K562 (cell line): Measurements from ENCODE around the gene SPOCK3. TPM values are rescaled to one million over a fixed set of nuclear protein-coding genes. Genes with fewer than 3 reads are reported as not detected.

ENCODE experiments used
- ATAC-seq: fragments of 200-7000 bp; cut with Tn5 transposase; 3 replicates; pipeline ENCODE4 v1.9.1; 2020; ENCODE audit warnings: moderate library complexity
- BruUV-seq: library from RNA; stranded (reverse); fragments of 400-500 nt; replicated peaks from 2 replicates; lab custom pipeline; 2021; lab: Mats Ljungman, UMichigan
- CTCF ChIA-PET: fragments of 300-600 bp; formaldehyde crosslinking; extraction: SDS; loops from one replicate; lab custom pipeline; 2021; ENCODE audit warnings: low intra/inter-chr PET ratio; lab: Yijun Ruan, JAX
- POLR2A ChIA-PET: fragments of 300-600, 350-650 bp; sonication (Branson Sonifier 250); formaldehyde crosslinking; extraction: SDS; loops from one replicate; lab custom pipeline; 2021; ENCODE audit warnings: antibody characterized with exemption, inconsistent platforms; lab: Yijun Ruan, JAX
- DNase-seq, 4 experiments: peaks; one replicate each; pipeline versions ENCODE4 v3.0.0 to v3.0.0-alpha.2; 2011 to 2018; ENCODE audit warnings: low spot score in 3 of 4, mixed read lengths in 3 of 4; ENCODE audit errors: extremely low read depth in 1 of 4
- FAIRE-seq: peaks from 2 replicates; lab custom pipeline; 2011; peaks lifted over from hg19 to GRCh38; lab: Jason Lieb, UNC
- H2AFZ ChIP-seq: 2 replicates; pipeline ENCODE4 v1.6.0; 2011; ENCODE audit warnings: low read depth, low read length, control low read depth, inconsistent platforms
- H3K27ac ChIP-seq: fragments of 200-600 bp; 3 replicates; pipeline ENCODE4 v1.8.0; 2011; ENCODE audit warnings: low read depth, mild to moderate bottlenecking, control low read depth, inconsistent platforms, low read length, moderate library complexity, mixed read lengths; ENCODE audit errors: extremely low read depth
- H3K27me3 ChIP-seq, 2 experiments: fragments of 300-600 bp in 1 of 2; 2 replicates in 1 of 2; 3 replicates in 1 of 2; pipeline versions ENCODE4 v1.6.0 to v1.8.0; 2011; ENCODE audit warnings: inconsistent platforms in 2 of 2, low read length in 2 of 2, mild to moderate bottlenecking in 1 of 2, mixed read lengths in 1 of 2, moderate library complexity in 1 of 2; ENCODE audit not compliant: control insufficient read depth in 2 of 2, insufficient read depth in 2 of 2
- H3K36me3 ChIP-seq: fragments of 300-600 bp; 3 replicates; pipeline ENCODE4 v1.8.0; 2011; ENCODE audit warnings: mild to moderate bottlenecking, low read length, inconsistent platforms; ENCODE audit not compliant: control insufficient read depth, insufficient read depth
- H3K4me1 ChIP-seq, 2 experiments: fragments of 200-600 bp in 1 of 2; replicated peaks in 1 of 2; 2 replicates in 1 of 2; 3 replicates in 1 of 2; pipeline versions ENCODE4 v1.5.1 to v1.8.0; 2011; ENCODE audit warnings: inconsistent platforms in 2 of 2, low read length in 2 of 2, mild to moderate bottlenecking in 1 of 2, mixed read lengths in 1 of 2, moderate library complexity in 1 of 2; ENCODE audit not compliant: control insufficient read depth in 2 of 2, insufficient read depth in 2 of 2
- H3K4me2 ChIP-seq: 2 replicates; pipeline ENCODE4 v1.6.1; 2011; ENCODE audit warnings: low read length, control low read depth, inconsistent platforms, mixed read lengths; ENCODE audit not compliant: insufficient read depth
- H3K4me3 ChIP-seq: fragments of 200-600 bp; sonication (generic), shearing (Covaris generic); 2 replicates; pipeline ENCODE4 v1.5.1; 2016; ENCODE audit warnings: control low read depth, inconsistent platforms
- H3K79me2 ChIP-seq: fragments of 200-600 bp; 3 replicates; pipeline ENCODE4 v1.8.0; 2011; ENCODE audit warnings: low read length, inconsistent platforms; ENCODE audit not compliant: control insufficient read depth, insufficient read depth
- H3K9ac ChIP-seq, 2 experiments: 2 replicates each; pipeline versions ENCODE4 v1.6.0 to v1.6.1; 2011; ENCODE audit warnings: low read depth in 2 of 2, low read length in 2 of 2, control low read depth in 1 of 2, inconsistent platforms in 1 of 2, mild to moderate bottlenecking in 1 of 2, mixed read lengths in 1 of 2; ENCODE audit not compliant: insufficient read depth in 1 of 2
- H3K9me1 ChIP-seq: one replicate; pipeline ENCODE4 v1.6.0; 2011; ENCODE audit warnings: inconsistent platforms, mild to moderate bottlenecking, low read length, moderate library complexity; ENCODE audit not compliant: control insufficient read depth, insufficient read depth
- H3K9me3 ChIP-seq: replicated peaks from 2 replicates; pipeline ENCODE4 v1.5.1; 2011; ENCODE audit warnings: low read depth, low read length, inconsistent platforms; ENCODE audit not compliant: control insufficient read depth, insufficient read depth
- H4K20me1 ChIP-seq: replicated peaks from 2 replicates; pipeline ENCODE4 v1.6.1; 2011; ENCODE audit warnings: low read length, inconsistent platforms, mixed read lengths; ENCODE audit not compliant: control insufficient read depth, insufficient read depth
- ATF4 ChIP-seq: fragments of 450-650 bp; formaldehyde crosslinking; IDR thresholded peaks from 2 replicates; pipeline ENCODE4 v1.4.0; 2022; ENCODE audit warnings: mild to moderate bottlenecking, moderate library complexity
- ELF2 ChIP-seq: fragments of 250-450 bp; sonication (Bioruptor Pico); IDR thresholded peaks from 2 replicates; pipeline ENCODE4 v1.5.0; 2021; ENCODE audit warnings: mild to moderate bottlenecking
- HMGXB4 ChIP-seq: sonication (generic); formaldehyde crosslinking; IDR thresholded peaks from 2 replicates; pipeline ENCODE4 v1.8.1; 2023; ENCODE audit warnings: mild to moderate bottlenecking, missing genetic modification reagents
- HNRNPUL1 ChIP-seq: fragments of 200-400 bp; formaldehyde crosslinking; IDR thresholded peaks from 2 replicates; pipeline ENCODE4 v1.6.1; 2017; ENCODE audit warnings: low read length
- WGBS: fragments of 100-300 bp; shearing (Covaris generic); methylation state at CpG from one replicate; pipeline ENCODE4 v1.1.6; 2016; ENCODE audit warnings: low coverage, mixed read lengths; ENCODE audit not compliant: insufficient coverage; ENCODE audit errors: missing lambda C conversion rate; 5-methylcytosine and 5-hydroxymethylcytosine counted together
- in situ Hi-C: fragments of 300-500 bp; cut with MboI; formaldehyde crosslinking; loops from 4 replicates; pipeline ENCODE4 v1.15.0; 2018; ENCODE audit warnings: inconsistent platforms, mixed read lengths
- intact Hi-C: fragments of 100-400 bp; cut with micrococcal nuclease; formaldehyde crosslinking; loops from 2 replicates; pipeline ENCODE4 v1.14.2; 2022
- polyA plus RNA-seq, 8 experiments: library from polyadenylated mRNA; depleted of rRNA in 4 of 8; stranded (reverse) in 5 of 8; unstranded in 3 of 8; fragments of >200 nt; fragmentation: Nextera tagmentation in 2 of 8; fragmentation: Illumina TruSeq in 1 of 8; extraction: Ambion mirVana in 2 of 8; extraction: Trizol in 1 of 8; gene quantifications; 2 replicates each; pipeline versions ENCODE4 v1.2.1 to v1.2.3, GENCODE V29; 2011 to 2014; ENCODE audit warnings: inconsistent platforms in 1 of 8, missing spikeins in 1 of 8
- total RNA-seq, 7 experiments: library from RNA; depleted of rRNA in 6 of 7; stranded (reverse); fragments of >200 nt in 6 of 7; fragmentation: Illumina TruSeq in 2 of 7; extraction: Trizol in 2 of 7; gene quantifications; 2 replicates each; pipeline versions ENCODE4 v1.2.1 to v1.2.3, GENCODE V29; 2011 to 2021; ENCODE audit warnings: low replicate concordance in 1 of 7

SPOCK3 gene
- total and polyA plus RNA-seq, 9 of the 15 experiments (the other 6 are each of a cell fraction or from before 2014, with no cell fraction given), result not detected

DNA sequence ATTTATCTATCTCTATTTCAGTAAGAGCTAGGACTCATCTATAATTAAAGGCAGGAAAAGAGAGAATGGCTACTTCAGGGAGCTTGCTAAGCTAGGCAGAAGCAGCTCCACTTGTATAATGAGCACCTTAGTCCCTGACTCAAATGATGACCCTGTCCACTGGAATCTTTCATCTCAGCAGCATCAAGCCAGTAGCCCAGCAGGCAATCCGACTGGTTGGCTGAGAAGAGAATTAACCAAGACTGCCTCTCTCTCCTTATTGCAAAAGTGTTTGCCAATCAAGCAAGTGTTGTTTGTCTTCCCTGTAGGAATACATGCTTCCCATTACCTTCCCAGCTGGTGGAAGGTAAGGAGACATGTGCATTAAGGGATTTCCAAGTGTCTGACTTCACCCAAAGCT lies 3.9 kb upstream of the SPOCK3 start:
- in situ Hi-C loops, result no loop called here
- no TSS peak for BruUV-seq

More for the DNA sequence above, 3.9 kb upstream of the SPOCK3 start:
- ChIA-PET POLR2A (no interaction called here), CTCF (no interaction called here)
- Histone ChIP-seq H3K36me3 (no peaks in the 10 kb centered on the region), H3K4me2 (no peak overlapping the region), H3K9ac (no peak overlapping the region), H4K20me1 (no peaks in the 10 kb centered on the region), H3K79me2 (no peaks in the 10 kb centered on the region), H3K4me3 (no peak overlapping the region), H3K9me1 (no peaks in the 10 kb centered on the region), H3K27ac (no peak overlapping the region), H2AFZ (no peak overlapping the region), H3K27me3 (no peaks in the 10 kb centered on the region), H3K9me3 (no peaks in the 10 kb centered on the region), H3K4me1 (no peaks in the 10 kb centered on the region)
- ATAC-seq, result no peak
- DNase-seq, result no peak
- 0% methylated on average over 1 of the region's 1 CpG for WGBS
- intact Hi-C loops, result no loop called here
- TF ChIP-seq HNRNPUL1 (no peak), HMGXB4 (no peak), ATF4 (no peak), ELF2 (no peak)
- FAIRE-seq, result no peak
